ENCODE data around the gene TOM1L2.

- TF ChIP-seq SUZ12 (IDR thresholded peaks at IDR 0.05) (no peak), CTBP1 (IDR thresholded peaks at IDR 0.05; ENCODE audit: borderline replicate concordance) (no peak), BHLHE40 (IDR thresholded peaks at IDR 0.05; ENCODE audit: borderline replicate concordance) (no peak)
Measured at GRCh38 chr17:17886226-17886625, 86.0 kb downstream of the TOM1L2 start.
